GM21367 (cell line): ENCODE data around the gene SLC9A9.
"Not testable (repeated sequence)": the region's sequence is repeated elsewhere in the genome, so short reads cannot be mapped to it uniquely, and the experiment has no call there.

Experiments
- ATAC-seq: cut with Tn5 transposase; IDR thresholded peaks from one replicate; pipeline ENCODE4 v1.9.1; 2021; ENCODE audit not compliant: unreplicated experiment

Gene SLC9A9

DNA sequence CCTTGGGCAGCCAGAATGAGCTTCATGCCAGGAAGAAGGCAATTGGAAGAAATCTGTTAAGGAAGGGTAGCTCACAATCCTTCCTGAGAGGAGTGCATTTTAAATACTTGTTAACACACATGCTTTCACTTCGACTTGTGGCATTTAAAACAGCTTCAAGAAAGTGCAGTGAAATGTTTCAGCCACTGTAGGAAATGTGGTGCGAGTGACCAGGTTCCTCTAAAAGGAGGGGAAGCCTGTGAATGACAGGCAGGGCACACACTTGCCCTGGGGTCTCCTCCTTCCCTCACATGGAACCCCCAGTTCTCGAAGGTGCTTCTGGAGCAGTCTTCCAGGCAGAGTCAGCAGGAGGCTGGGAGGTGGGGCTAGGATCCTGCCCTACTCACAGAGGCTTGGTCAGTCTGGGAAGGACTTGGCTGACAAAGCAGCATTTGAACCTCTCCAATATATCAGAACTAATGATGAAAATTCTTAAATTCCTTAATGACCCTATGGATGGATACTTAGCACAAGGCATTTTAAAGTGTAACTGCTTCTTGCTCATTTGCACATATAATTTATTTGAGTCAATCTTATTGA, 370.1 kb downstream of the SLC9A9 start:
- ATAC-seq: no peak

DNA sequence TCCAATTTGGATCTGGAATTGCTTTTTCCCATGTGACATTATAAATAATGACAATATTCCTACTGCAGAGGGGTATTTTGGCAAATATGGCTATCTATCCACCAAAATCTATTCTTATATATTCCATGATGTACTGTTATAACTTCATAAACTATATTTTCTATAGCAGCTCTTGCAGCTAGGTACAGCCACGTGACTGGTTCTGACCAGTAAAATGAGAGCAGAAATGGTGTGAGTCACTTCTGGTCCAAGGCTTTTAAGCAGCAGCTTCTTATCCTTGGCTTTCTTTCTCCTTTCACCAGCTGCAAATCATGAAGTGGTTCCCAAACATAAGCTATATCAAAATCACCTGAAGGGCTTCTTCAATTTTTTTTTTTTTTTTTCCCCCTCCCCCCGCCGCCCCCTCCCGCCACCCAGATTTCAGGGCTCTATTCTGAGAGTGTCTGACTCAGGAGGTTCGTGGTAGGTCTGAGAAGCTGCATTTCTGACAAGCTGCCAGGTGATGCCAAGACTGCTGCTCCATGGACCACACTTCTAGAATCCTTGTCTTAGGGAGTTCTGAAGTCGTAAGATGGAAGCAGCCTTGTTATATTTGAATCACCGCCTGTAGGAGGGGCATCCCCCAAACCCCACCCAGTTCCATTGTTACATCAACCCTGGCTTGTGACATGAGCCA, 371.2 kb downstream of the SLC9A9 start:
- no peak for ATAC-seq

DNA sequence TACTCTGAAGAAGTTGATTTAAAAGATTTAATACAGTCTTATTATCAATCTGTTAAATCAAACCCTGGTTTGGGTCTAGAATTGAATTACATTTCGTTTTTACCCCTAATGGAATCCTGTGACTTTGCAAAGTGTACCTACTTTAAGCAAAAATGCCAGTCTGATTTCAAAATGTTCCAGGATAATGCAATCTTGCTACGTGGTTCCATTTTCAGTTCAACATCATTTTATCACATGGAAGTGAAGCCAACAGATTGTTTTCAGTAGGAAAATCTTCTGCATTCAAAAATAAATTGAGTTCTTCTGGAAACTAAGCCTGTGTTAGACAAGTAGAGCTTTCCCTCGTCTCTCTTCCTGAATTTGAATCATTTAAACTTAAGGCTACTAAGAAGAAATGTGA, 372.3 kb downstream of the SLC9A9 start:
- ATAC-seq: no peak

DNA sequence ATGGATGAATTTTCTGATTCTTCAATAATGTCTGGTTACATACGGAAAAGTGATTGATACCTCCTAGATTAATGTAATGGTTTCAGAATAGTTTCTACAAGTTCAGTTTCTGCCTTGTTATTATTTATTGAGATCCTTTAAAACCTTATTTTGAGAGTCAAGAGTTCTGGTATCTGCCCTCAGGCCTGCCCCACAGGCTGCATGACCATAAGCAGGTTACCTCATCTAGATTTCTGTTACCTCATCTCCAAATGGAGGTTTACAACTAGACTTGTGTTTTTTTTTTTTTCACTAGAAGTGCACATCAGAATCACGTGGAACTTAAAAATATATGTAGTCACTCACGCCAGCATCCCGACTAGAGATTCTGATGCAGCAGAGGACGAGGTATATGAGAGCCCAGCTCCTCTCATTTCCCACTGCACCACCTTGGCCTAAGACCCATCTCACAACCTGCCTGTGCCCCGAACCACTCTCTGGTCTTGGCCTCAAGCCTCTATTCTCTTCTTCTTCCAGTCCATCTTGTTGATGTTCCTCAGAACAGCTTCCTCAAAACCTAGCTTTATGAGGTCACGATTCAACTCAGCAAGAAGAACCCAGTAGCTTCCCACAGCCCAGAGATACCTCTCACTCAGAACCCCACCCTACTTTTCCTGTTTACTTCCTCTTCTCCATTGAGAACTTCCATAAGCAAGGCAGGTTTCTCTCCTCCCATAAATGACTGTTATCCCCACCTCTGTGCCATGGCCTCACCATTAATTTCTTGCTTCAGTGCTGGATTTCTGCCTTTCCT, 375.3 kb downstream of the SLC9A9 start:
- ATAC-seq: no peak

DNA sequence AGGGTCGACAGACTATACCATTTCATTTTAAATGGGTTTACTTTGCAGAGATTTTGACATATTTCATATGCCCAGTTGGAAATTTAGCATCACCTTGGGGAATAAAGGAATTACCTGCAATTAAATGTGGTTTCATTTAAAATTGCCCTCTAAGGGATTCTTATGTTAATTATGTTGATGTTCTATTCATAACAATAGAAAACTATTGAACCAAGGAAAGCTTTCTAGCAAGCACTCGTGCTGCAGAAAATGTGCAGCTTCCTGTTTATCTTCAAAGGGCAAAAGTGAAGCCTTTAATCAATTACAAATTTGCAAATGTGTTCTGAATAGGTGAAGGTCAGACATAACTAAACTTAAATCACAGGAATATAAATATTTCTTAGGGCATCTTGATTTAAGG, 376.6 kb downstream of the SLC9A9 start:
- no peak for ATAC-seq

DNA sequence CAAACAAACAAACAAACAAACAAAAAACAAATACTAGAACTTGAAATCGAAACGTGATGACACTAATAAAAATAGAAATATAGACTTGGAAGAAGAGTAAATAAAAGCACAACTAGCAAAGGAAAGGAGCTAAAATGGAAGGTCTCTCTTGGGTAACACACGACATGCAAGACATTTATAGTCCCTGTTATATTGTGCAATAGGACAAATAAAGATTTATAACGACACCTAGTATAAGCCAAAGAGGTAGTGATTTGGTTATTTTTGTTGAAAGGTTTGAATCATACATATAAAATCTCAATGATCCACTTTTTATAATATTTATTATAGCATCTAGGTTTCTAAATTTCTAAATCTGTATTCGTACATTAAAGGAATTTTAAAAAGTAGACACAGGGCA, 379.1 kb downstream of the SLC9A9 start:
- no peak for ATAC-seq

DNA sequence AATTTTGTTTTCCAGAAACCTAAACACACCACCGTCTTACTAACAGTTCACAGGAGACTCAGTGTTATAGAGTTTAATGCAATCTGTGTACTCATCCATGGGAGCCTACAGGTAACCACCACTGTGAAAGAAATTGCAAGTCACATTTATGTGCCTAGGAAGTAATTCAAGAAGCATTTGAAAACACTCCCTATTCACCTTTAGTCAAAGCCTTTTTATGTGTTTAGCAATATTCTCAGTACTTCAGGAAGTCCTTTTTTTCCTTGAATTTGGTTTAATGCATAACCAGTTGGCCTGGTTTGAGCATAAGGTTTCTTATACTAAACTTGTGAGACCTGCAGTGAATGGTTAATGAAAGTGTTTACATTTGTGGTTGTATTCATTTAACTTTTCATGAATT, 382.6 kb downstream of the SLC9A9 start:
- no peak for ATAC-seq

DNA sequence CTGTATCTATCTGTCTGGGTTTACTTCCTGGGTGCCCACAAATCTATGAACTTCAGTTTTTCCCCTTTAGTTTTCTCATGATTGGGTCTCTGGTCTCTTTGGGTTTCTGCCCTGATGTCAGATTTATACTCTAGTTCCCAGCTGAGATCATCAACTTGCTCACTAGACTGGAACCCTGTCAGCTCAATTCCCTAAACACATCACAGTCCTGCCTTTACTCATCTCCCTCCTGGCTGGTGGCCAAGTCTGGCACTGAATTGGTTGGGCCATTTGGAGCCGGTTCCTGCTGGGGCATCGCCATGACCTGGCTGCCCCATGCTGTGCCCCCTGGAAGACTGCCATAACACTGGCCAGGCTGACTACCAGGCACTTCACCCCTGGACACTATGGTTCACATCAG, 383.4 kb downstream of the SLC9A9 start:
- ATAC-seq: no peak

DNA sequence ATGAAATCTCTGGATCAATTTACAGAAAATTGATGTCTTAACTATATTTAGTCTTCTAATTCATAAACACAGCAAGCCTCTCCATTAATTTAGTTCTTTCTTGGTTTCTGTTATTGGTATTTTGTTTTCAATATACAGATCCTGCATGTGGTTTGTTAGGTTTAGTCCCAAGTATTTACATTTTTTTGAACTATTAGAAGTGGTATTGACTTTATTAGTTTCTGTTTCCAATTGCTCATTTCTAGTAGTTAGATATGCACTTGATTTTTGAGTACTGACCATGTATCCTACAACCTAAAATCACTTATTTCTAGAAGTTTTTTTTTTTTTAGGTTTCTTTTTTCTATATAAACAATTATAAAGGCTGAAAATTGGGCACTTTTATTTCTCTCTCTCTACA, 392.8 kb downstream of the SLC9A9 start:
- ATAC-seq: no peak

DNA sequence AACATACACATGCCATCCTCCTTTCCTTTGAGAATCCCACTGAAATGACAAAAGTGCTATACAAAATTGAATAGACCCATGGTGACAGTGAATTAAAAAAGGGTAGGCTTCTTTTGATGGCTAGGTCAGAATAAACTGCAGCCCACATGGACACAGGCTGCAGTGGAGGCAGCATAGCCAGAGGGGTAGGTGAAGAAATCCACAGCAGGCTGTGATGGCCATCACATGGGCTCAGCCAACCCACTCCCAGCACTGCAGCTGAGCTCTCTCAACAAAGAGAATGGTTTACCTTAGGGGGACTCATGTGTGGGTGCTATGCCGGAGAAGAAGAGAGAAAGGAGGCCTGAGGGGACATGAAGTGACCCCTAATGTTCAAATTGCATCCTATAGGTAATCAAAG, 397.6 kb downstream of the SLC9A9 start:
- no peak for ATAC-seq

DNA sequence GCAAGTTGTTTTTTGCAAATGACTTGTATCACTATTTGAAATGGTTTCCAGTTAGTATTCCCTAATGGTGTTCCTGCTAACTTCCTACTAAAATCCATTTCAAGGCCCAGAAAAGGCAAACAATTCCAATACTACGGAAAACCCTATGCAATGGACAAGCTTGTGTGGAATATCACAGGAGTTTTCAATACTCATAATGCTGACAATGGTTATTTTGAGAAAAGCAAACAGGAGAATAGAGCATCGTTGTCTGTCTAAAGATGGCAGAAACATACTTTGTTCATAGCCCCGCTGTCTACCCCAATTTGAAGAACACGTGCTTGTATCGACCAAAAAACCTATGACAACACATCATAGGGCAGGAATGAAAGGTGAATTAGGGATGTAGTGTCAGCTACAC, 400.8 kb downstream of the SLC9A9 start:
- ATAC-seq: no peak

DNA sequence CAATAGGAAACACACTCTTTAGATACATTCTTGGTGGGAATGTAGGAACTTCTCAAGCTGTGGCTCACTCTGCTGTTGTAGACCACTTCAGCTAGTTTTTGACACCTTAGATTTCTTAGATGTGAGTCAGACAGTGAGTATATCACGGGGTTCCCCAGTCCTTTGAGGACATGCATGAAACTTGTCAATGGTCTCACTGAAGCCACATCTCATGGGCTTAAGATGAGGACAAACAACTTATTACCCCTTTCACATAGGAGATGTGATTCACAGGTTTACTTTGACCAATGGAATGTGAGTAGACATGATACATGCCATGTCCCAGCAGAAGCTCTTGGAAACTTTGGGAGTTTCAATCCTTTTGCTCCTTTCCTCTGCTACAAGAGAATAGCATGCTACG, 403.1 kb downstream of the SLC9A9 start:
- peak; percentile 62 for ATAC-seq

DNA sequence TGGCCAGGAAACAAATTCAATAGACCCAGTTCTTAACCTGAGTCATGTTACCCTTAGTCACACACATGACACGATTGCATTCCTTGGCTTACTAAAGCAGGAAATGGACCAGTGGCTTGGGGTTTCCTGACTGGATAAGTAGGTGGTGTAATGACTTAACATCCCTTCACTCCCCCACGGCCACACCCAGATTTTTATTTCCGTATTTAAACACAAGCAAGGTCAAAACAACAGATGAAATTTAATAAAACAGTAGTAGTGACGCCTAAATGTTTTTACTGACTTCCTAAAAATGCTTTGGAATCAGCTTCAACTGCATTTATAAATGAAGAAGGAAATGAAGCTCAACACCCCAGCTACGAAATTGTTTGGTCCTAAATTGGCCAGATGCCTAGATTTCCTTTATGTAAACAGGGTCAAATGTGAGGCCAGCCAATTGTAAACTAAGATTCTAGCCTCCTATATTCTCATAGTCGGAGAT, 404.4 kb downstream of the SLC9A9 start:
- ATAC-seq: no peak

DNA sequence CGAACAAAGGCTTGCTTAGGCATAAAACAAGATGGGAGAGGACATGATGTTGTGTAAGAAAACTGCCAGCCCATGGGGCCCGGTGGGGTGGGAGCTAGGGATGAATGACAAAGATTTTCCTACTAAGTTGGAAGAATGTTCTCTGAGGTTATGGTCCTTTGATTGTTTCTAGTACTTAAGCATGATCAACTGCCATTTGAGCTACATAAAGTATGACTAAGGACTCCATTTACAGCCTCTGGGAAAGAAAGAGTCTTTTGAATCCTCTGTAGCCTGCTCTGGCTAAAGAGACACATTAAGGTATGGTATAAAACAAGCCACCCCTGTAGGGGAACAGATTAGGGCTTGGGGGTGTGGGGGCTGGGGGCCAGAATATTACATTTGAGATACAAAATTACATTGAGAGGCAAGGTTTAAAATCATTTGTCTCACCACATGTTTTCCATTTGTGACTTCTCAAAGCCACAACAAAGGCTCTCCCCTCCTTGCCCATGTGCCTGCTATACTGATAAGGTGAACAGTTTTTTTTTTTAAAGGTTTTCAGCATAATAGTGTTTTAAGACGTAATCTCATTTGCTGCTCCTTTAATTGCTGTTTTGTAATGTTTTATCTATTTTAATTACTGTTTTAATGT, 405.3 kb downstream of the SLC9A9 start:
- no peak for ATAC-seq

DNA sequence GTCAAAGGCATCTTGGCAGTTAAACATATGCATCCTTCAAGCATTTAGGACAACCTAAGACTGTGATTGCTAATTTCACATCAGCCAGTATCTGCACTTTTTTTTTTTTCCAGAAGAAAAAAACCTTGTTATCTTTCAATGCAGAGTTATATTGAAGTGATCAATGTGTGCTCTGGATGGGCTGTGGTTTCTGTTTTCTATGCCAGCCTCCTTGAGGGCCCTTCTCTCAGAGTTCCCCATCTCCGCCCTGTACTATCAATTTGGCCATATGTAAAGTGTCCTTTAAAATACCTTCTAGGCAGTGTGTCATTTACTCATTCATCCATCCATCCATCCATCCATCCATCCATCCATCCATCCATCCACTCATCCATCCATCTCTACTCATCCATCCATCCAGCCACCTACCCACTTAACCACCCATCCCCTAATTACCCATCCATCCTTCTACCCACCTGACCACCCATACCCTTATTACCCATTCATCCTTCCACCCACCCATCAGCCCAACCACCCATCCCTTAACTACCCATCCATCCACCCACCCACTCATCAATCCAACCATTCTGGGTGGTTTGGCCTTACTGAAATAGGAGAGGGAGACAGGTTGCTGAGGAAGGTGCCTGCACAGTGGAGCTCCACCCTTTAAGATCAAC, 406.6 kb downstream of the SLC9A9 start:
- ATAC-seq: no peak

DNA sequence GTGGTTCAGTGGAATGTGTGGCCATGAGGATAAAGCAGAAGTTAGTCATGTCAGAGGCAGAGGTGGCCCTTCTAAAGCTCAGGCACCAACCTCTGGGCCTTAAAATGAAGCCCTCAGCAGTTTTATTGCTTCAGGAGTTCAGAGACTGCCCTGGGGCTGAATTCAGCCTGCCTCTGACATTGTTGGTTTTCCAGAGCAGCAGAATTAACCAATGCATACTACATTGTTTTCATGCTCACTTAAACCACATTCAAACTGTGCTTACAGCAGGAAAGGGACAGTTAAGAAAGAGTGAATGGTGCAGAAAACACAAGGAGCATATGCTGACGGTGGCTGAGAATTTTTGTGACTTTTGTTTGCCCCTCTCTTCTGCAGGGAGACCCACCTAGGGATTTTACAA, 408.5 kb downstream of the SLC9A9 start:
- no peak for ATAC-seq

DNA sequence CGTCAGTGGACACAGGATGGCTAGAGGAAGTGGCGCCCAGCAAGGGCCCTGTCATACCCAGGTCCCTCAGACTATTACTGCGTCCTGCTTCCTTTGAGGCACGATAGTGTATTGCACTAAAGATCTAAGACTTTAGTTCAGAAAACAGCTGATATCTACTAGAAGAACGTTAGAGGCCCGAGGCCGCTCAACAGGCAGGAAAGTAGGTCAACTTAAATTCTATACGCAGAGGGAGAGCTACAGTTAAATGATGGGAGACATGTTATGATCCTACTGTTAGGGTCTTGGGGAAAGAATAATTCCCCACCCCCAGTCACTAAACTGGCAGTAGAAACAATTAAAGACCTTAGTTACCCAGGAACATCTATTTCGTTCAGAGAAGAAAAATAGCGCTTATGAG, 410.9 kb downstream of the SLC9A9 start:
- no peak for ATAC-seq

DNA sequence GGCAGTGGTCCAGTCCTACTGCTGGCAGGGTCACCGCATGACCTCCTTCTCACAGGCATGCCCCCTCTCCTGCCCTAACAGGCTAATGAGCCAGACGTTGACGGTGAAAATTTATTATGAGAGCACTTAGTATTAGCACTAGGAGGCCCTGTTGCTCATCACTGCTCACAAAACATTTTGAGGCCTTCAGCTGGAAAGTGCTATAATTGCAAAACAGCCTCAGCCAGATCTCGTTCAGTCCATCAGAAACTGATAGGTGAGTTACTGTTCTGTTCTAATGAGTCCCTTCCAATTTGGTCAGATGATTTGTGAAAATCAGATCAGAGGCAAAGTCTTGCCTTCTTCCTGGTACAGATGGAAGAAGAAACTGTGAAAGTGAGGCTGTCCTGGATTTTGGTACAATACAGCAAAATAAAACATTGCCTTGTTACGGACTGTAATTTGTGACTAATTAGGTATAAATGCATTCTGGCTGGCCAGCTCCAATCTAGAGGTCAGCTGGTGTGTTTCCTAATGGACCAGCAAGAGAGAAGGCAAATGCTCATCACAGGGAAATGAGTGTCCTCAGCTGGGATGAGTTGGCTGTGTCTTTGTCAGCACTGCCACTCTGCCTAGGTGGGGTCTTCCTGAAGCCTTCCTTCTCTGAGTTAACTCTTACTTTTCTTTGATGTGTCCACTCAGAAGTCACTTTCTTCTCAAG, 411.9 kb downstream of the SLC9A9 start:
- no peak for ATAC-seq

DNA sequence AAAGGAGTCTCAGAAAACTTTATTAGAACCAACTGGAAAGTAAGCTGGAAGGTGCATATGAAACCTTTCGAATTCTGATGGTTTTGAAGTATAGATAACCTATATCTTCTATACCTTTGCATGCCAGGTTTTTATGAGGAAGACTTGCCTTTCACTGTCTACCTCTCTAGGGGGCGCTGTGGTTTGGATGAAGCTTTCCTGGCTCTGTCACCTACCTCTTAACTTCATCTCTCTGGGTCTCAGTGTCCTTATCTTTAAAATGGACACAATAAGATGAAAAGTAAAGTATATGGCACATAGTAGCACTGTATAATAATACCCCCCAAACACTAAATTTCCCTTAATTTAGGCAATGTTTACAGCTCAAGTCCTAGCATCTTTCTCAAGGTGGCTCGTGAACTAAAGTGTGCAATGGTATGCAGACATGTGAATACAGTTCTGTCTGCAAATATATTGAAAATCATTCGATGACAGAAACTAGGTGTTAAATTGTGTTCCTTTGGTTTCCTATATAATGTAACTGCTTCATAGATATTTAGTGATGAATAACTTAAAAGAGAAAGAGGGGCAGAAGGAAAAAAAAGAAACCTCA, 414.4 kb downstream of the SLC9A9 start:
- ATAC-seq: no peak

DNA sequence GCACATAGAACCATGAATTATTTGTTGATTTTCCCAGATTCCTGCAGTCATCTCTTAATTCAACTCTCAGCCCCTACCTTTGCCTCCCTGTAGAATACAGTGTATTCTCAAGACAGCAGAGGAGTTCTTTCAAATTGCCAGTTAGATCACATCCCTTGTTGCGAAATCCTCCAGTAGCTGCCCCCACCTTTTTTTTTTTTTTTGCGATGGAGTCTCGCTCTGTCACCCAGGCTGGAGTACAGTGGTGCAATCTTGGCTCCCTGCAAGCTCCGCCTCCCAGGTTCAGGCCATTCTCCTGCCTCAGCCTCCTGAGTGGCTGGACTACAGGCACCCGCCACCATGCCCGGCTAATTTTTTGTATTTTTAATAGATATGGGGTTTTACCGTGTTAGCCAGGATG, 417.0 kb downstream of the SLC9A9 start:
- not testable (repeated sequence) for ATAC-seq
